T1000 (cell line): Measurements from ENCODE around the gene PLA2G4A.
"Not testable (repeated sequence)": the region's sequence is repeated elsewhere in the genome, so short reads cannot be mapped to it uniquely, and the experiment has no call there.

Experiments
- DNase-seq: peaks from one replicate; lab custom pipeline; 2025; ENCODE audit warnings: mixed read lengths; lab: John Stamatoyannopoulos, UW

The PLA2G4A gene

GRCh38 chr1:186875896-186876835 lies 47.4 kb downstream of the PLA2G4A start:
- DNase-seq: no peak

GRCh38 chr1:186878356-186878755 lies 49.6 kb downstream of the PLA2G4A start:
- DNase-seq: no peak

- DNase-seq: no peak
Measured at GRCh38 chr1:186880982-186881381, 52.2 kb downstream of the PLA2G4A start.

GRCh38 chr1:186882372-186883134 lies 53.8 kb downstream of the PLA2G4A start:
- DNase-seq: no peak

GRCh38 chr1:186884251-186884650 lies 55.5 kb downstream of the PLA2G4A start:
- DNase-seq: no peak

GRCh38 chr1:186887203-186887602 lies 58.5 kb downstream of the PLA2G4A start:
- no peak for DNase-seq

- no peak for DNase-seq
Measured at GRCh38 chr1:186888367-186888766, 59.6 kb downstream of the PLA2G4A start.

GRCh38 chr1:186892936-186893335 lies 64.2 kb downstream of the PLA2G4A start:
- no peak for DNase-seq

GRCh38 chr1:186894415-186894814 lies 65.7 kb downstream of the PLA2G4A start:
- DNase-seq: no peak

- DNase-seq: no peak
Measured at GRCh38 chr1:186896211-186896610, 67.5 kb downstream of the PLA2G4A start.

GRCh38 chr1:186897008-186897407 lies 68.3 kb downstream of the PLA2G4A start:
- no peak for DNase-seq

- no peak for DNase-seq
Measured at GRCh38 chr1:186899577-186899976, 70.8 kb downstream of the PLA2G4A start.

- DNase-seq: no peak
Measured at GRCh38 chr1:186899977-186900376, 71.2 kb downstream of the PLA2G4A start.

- no peak for DNase-seq
Measured at GRCh38 chr1:186900539-186901237, 71.9 kb downstream of the PLA2G4A start.

- DNase-seq: no peak
Measured at GRCh38 chr1:186901631-186902030, 72.9 kb downstream of the PLA2G4A start.

GRCh38 chr1:186903374-186904136 lies 74.8 kb downstream of the PLA2G4A start:
- DNase-seq: no peak

GRCh38 chr1:186904361-186904760 lies 75.6 kb downstream of the PLA2G4A start:
- DNase-seq: no peak

- no peak for DNase-seq
Measured at GRCh38 chr1:186905561-186905960, 76.8 kb downstream of the PLA2G4A start.

GRCh38 chr1:186915555-186915954 lies 86.8 kb downstream of the PLA2G4A start:
- DNase-seq: no peak

GRCh38 chr1:186917106-186917786 lies 88.5 kb downstream of the PLA2G4A start:
- not testable (repeated sequence) for DNase-seq

GRCh38 chr1:186921386-186921785 lies 92.6 kb downstream of the PLA2G4A start:
- DNase-seq: not testable (repeated sequence)
